Adrenal gland (tissue), 12 donors: ENCODE measurements around the gene EID2B. TPM values are rescaled to one million over a fixed set of nuclear protein-coding genes. Genes with fewer than 3 reads are reported as not detected.

Source experiments
- DNase-seq, 7 donors: peaks; one replicate each; pipeline ENCODE4 v3.0.0-alpha.2; 2019 to 2020
- H3K27ac ChIP-seq, 5 donors: fragments of 200-600 bp; sonication (generic) in 4 of 5; 1 replicate in 3 of 5; 2 replicates in 2 of 5; pipeline versions ENCODE4 v1.5.1 to v1.8.0; 2016 to 2020; ENCODE audit warnings: mild to moderate bottlenecking in 1 of 5
- H3K27me3 ChIP-seq: fragments of 200-600 bp; 2 replicates; pipeline ENCODE4 v1.8.0; 2021
- H3K36me3 ChIP-seq, 2 donors: fragments of 200-600 bp; replicated peaks in 1 of 2; 1 replicate in 1 of 2; 2 replicates in 1 of 2; pipeline versions ENCODE4 v1.5.1 to v1.8.0; 2018 to 2022
- H3K4me1 ChIP-seq, 2 donors: fragments of 200-600 bp; replicated peaks in 1 of 2; 1 replicate in 1 of 2; 2 replicates in 1 of 2; pipeline versions ENCODE4 v1.5.1 to v1.8.0; 2018 to 2021
- H3K4me3 ChIP-seq, 4 donors: fragments of 200-600 bp; sonication (generic) in 3 of 4; one replicate each; pipeline ENCODE4 v1.5.1; 2016 to 2018
- H3K9me3 ChIP-seq, 3 donors: fragments of 200-600 bp; sonication (generic) in 1 of 3; replicated peaks in 1 of 3; 1 replicate in 2 of 3; 2 replicates in 1 of 3; pipeline versions ENCODE4 v1.5.1 to v1.8.0; 2016 to 2021
- POLR2A ChIP-seq, 2 donors: fragments of 450-650 bp; IDR thresholded peaks; one replicate each; pipeline ENCODE4 v1.6.1; 2017; ENCODE audit warnings: antibody characterized with exemption in 2 of 2, mild to moderate bottlenecking in 2 of 2, moderate library complexity in 1 of 2
- WGBS, 4 donors: extraction: QIAGEN DNeasy Blood & Tissue Kit in 2 of 4; methylation state at CpG; one replicate each; pipeline versions ENCODE4 v1.1.5 to v1.1.7; 2013 to 2017; 5-methylcytosine and 5-hydroxymethylcytosine counted together
- intact Hi-C, 2 donors: fragments of 100-400 bp; cut with DNase I; formaldehyde crosslinking; loops; one replicate each; pipeline versions ENCODE4 v1.14.1 to v1.15.0; 2022 to 2023
- polyA plus RNA-seq, 3 donors: library from polyadenylated mRNA; stranded (reverse); fragments of 200-250 nt in 2 of 3; fragments of 350-450 nt in 1 of 3; fragmentation: Illumina TruSeq in 1 of 3; extraction: RNeasy Lipid Tissue Mini Kit (QIAGEN cat#74804) in 1 of 3; gene quantifications; one replicate each; pipeline ENCODE4 v1.2.3, GENCODE V29; 2013 to 2014
- total RNA-seq, 9 donors: library from RNA; depleted of rRNA in 4 of 9; stranded (reverse); fragments of >200 nt in 4 of 9; fragments of 120-200 nt in 1 of 9; fragmentation: NEBNext Ultra II Directional in 1 of 9; extraction: Animal tissue kit (Norgen Biotek cat#: 25700) in 1 of 9; gene quantifications; one replicate each; pipeline versions ENCODE4 v1.1.0 to v1.2.4, GENCODE V29; 2013 to 2023
- TF ChIP-seq, protein P1 (sequence below), 6 experiments: fragments of 450-650 bp in 4 of 6; fragments of 200-600 bp in 2 of 6; sonication (generic) in 1 of 6; IDR thresholded peaks; 1 replicate in 5 of 6; 2 replicates in 1 of 6; pipeline versions ENCODE4 v1.5.1 to v1.8.0; 2016 to 2021; ENCODE audit warnings: antibody characterized with exemption in 6 of 6, mild to moderate bottlenecking in 2 of 6, moderate library complexity in 1 of 6
- donor health status: healthy with polysubstance abuse.
- donor health status: Bipolar disorder and iron deficiency.
- donor health status: DM: yes; HTN: yes; CAD: no.
- donor health status: DM: no; HTN: no; CAD: no.
- donor health status: DM: no; HTN: no; CAD: no.
- donor health status: DM: yes; HTN: yes; CAD: no.

The EID2B gene
- total and polyA plus RNA-seq, 12 donors = 1.6 to 6.7 (median 3.8) TPM

DNA sequence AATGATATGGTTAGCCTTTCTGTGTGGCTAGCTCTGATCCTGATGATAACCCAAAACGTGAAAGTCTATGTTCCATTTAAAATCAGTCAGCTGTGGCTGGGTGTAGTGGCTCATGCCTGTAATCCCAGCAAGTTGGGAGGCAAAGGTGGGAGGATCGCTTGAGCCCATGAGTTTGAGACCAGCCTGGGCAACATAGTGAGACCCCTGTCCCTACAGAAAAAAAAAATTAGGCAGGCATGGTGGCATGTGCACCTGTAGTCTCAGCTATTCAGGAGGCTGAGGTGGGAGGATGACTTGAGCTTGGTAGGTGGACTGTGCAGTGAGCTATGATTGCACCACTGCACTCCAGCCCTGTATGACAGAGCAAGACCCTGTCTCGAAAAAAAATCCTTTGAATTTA lies 1.1 kb upstream of the EID2B start:
- intact Hi-C loops = loop anchor here (5.0 to 10.0 kb wide), 3 partner anchors 59 to 89 kb away; partner anchors contain the start of gene SUPT5H (in 1 of the 2)
- WGBS, 4 donors = 55 to 71% (median 63%) methylated on average over 2 to 3 of the region's 3 CpGs

DNA sequence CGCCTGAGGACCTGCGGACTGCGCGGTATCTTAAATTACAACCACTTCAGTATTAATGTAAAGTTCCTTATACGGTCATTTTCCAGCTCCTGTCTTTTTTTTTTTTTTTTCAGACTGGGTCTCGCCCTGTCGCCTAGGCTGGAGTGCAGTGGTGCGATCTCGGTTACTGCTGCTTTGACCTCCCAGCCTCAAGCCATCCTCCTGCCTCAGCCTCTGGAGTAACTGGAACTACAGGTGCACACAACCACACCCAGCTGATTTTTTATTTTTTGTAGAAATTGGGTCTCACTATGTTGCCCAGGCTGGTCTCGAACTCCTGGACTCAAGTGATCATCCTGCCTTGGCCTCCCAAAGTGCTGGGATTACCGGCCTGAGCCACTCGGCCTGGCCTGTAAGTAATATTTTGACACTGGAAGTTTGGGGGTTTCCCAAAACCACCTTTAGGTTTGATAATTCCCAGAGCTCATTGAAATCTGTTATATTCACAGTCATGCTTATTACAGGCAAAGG lies 406 bp upstream of the EID2B start:
- DNase-seq = no peak
- no peak overlapping the region for H3K4me3 ChIP-seq
- H3K4me1 ChIP-seq = peaks cover 10 to 26% of the 10 kb centered on the region in 2 donors
- no peaks in the 10 kb centered on the region for H3K9me3 ChIP-seq
- 15 to 21% (median 19%) methylated on average over 12 of the region's 12 CpGs for WGBS, 4 donors
- TF ChIP-seq POLR2A (IDR thresholded peaks at IDR 0.05) = no peak
- no peaks in the 10 kb centered on the region for H3K36me3 ChIP-seq
- intact Hi-C loops = loop anchor here (5.0 to 10.0 kb wide), 3 partner anchors 58 to 88 kb away; partner anchors contain the start of gene SUPT5H (in 1 of the 2)
- no peaks in the 10 kb centered on the region for H3K27me3 ChIP-seq
- H3K27ac ChIP-seq = no peak overlapping the region

More for the DNA sequence above, 1.1 kb upstream of the EID2B start:
- DNase-seq = no peak
- Histone ChIP-seq H3K4me1 (peaks cover 16 to 33% of the 10 kb centered on the region in 2 donors), H3K27ac (no peak overlapping the region), H3K9me3 (no peaks in the 10 kb centered on the region), H3K36me3 (no peaks in the 10 kb centered on the region), H3K4me3 (no peak overlapping the region), H3K27me3 (no peaks in the 10 kb centered on the region)
- TF ChIP-seq, protein P1, sequence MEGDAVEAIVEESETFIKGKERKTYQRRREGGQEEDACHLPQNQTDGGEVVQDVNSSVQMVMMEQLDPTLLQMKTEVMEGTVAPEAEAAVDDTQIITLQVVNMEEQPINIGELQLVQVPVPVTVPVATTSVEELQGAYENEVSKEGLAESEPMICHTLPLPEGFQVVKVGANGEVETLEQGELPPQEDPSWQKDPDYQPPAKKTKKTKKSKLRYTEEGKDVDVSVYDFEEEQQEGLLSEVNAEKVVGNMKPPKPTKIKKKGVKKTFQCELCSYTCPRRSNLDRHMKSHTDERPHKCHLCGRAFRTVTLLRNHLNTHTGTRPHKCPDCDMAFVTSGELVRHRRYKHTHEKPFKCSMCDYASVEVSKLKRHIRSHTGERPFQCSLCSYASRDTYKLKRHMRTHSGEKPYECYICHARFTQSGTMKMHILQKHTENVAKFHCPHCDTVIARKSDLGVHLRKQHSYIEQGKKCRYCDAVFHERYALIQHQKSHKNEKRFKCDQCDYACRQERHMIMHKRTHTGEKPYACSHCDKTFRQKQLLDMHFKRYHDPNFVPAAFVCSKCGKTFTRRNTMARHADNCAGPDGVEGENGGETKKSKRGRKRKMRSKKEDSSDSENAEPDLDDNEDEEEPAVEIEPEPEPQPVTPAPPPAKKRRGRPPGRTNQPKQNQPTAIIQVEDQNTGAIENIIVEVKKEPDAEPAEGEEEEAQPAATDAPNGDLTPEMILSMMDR (IDR thresholded peaks at IDR 0.05) = no peak
- no peak for TF ChIP-seq POLR2A (IDR thresholded peaks at IDR 0.05)

GRCh38 chr19:39531834-39532232 lies 819 bp downstream of the EID2B start:
- peak overlapping the region in 4 of 5 donors; percentile 74 to 91 (median 85) for H3K27ac ChIP-seq
- no peak for DNase-seq
- H3K27me3 ChIP-seq = no peaks in the 10 kb centered on the region
- H3K36me3 ChIP-seq = no peaks in the 10 kb centered on the region
- no peaks in the 10 kb centered on the region for H3K9me3 ChIP-seq
- intact Hi-C loops = loop anchor here (5.0 to 10.0 kb wide), 3 partner anchors 57 to 87 kb away; partner anchors contain the start of gene SUPT5H (in 1 of the 2)
- peak overlapping the region; percentile 13 to 90 (median 48) for H3K4me3 ChIP-seq
- 27 to 44% (median 37%) methylated on average over 14 of the region's 14 CpGs for WGBS, 4 donors
- peaks cover 9 to 17% of the 10 kb centered on the region in 2 donors for H3K4me1 ChIP-seq
- TF ChIP-seq POLR2A (IDR thresholded peaks at IDR 0.05) = no peak
- TF ChIP-seq, protein P1 (IDR thresholded peaks at IDR 0.05) = no peak

DNA sequence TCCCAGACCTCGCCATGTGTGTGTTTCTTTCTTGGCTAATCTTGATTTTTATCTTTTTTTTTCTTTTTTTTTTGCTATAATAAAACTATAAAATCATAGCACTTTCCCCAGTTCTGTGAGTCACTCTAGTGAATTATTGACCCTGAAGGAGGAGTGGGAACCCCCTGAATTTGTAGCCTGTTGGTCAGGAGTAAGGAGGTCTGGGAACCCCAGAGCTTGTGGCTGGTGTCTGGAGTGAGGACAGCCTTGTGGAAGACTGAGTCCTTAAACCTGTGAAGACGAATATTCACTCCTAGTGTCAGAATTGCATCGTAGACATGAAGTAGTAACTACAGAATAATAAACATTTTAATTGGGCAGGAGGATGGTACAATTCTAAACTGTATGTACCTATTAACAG lies 7.4 kb downstream of the EID2B start:
- DNase-seq = no peak
- Histone ChIP-seq H3K27me3 (no peaks in the 10 kb centered on the region), H3K36me3 (no peaks in the 10 kb centered on the region), H3K27ac (no peak overlapping the region), H3K9me3 (no peaks in the 10 kb centered on the region), H3K4me3 (no peak overlapping the region), H3K4me1 (no peaks in the 10 kb centered on the region)
- intact Hi-C loops = no loop called here
- 91 to 99% (median 96%) methylated on average over 3 of the region's 3 CpGs for WGBS, 4 donors
- TF ChIP-seq, protein P1 (IDR thresholded peaks at IDR 0.05) = no peak
- TF ChIP-seq POLR2A (IDR thresholded peaks at IDR 0.05) = no peak

GRCh38 chr19:39524495-39524894 lies 8.2 kb downstream of the EID2B start:
- TF ChIP-seq POLR2A (IDR thresholded peaks at IDR 0.05) = no peak
- TF ChIP-seq, protein P1 (IDR thresholded peaks at IDR 0.05) = no peak
- Histone ChIP-seq H3K27me3 (no peaks in the 10 kb centered on the region), H3K4me1 (no peaks in the 10 kb centered on the region), H3K9me3 (no peaks in the 10 kb centered on the region), H3K27ac (no peak overlapping the region), H3K36me3 (no peaks in the 10 kb centered on the region), H3K4me3 (no peak overlapping the region)
- no peak for DNase-seq
- intact Hi-C loops = no loop called here
- 80 to 94% (median 85%) methylated on average over 7 to 8 of the region's 8 CpGs for WGBS, 4 donors
